K562 (cell line): ENCODE measurements around the gene DCAF17. TPM values are rescaled to one million over a fixed set of nuclear protein-coding genes. Genes with fewer than 3 reads are reported as not detected.

Source experiments
- ARID1B ChIP-seq: fragments of 450-650 bp; IDR thresholded peaks from 2 replicates; pipeline ENCODE4 v1.6.1; 2016; ENCODE audit warnings: antibody characterized with exemption, mild to moderate bottlenecking, inconsistent platforms
- BDP1 ChIP-seq: IDR thresholded peaks from 3 replicates; pipeline ENCODE4 v1.6.1; 2011; ENCODE audit not compliant: insufficient read length, insufficient read depth
- CHD2 ChIP-seq: IDR thresholded peaks from 2 replicates; pipeline ENCODE4 v1.6.1; 2011; ENCODE audit warnings: low read depth, low read length
- ETV1 ChIP-seq: fragments of 450-650 bp; conservative IDR thresholded peaks from 2 replicates; pipeline ENCODE4 v1.6.1; 2016; ENCODE audit warnings: missing genetic modification characterization, control low read depth, low read depth, missing compliant biosample characterization
- HMGN3 ChIP-seq: IDR thresholded peaks from 2 replicates; pipeline ENCODE4 v1.6.1; 2011; ENCODE audit warnings: borderline replicate concordance, low read depth, mild to moderate bottlenecking, mixed read lengths, low read length; ENCODE audit not compliant: insufficient read length; ENCODE audit errors: extremely low read depth
- HNRNPL ChIP-seq: fragments of 200-400 bp; formaldehyde crosslinking; IDR thresholded peaks from 2 replicates; pipeline ENCODE4 v1.6.1; 2017; ENCODE audit warnings: low read depth, mild to moderate bottlenecking, low read length
- MYC ChIP-seq, 2 experiments: fragments of 250-450 bp in 1 of 2; sonication (Bioruptor Pico) in 1 of 2; IDR thresholded peaks; 2 replicates each; pipeline versions ENCODE4 v1.5.1 to v1.6.1; 2012 to 2021; ENCODE audit warnings: low read depth in 2 of 2, borderline replicate concordance in 1 of 2, improper control_type of control experiment in 1 of 2, low read length in 1 of 2, mild to moderate bottlenecking in 1 of 2, moderate library complexity in 1 of 2
- OTX1 ChIP-seq: fragments of 450-650 bp; formaldehyde crosslinking; IDR thresholded peaks from 2 replicates; pipeline ENCODE4 v1.4.0; 2022; ENCODE audit warnings: mild to moderate bottlenecking
- SAP30 ChIP-seq: fragments of 200-600 bp; sonication (generic); IDR thresholded peaks from 2 replicates; pipeline ENCODE4 v1.6.1; 2012; ENCODE audit warnings: borderline replicate concordance, low read depth, mild to moderate bottlenecking, moderate library complexity, low read length, control low read depth, inconsistent platforms; ENCODE audit not compliant: insufficient read depth, poor library complexity, severe bottlenecking
- TCFL5 ChIP-seq: fragments of 250-450 bp; sonication (Bioruptor Pico); conservative IDR thresholded peaks from 2 replicates; pipeline ENCODE4 v1.6.1; 2021; ENCODE audit warnings: mild to moderate bottlenecking, moderate library complexity, matching md5 sums
- TEAD1 ChIP-seq, 2 experiments: fragments of 450-650 bp in 1 of 2; sonication (generic) in 1 of 2; formaldehyde crosslinking; IDR thresholded peaks; 2 replicates each; pipeline versions ENCODE4 v1.4.0 to v1.8.0; 2020 to 2022; ENCODE audit warnings: mild to moderate bottlenecking in 2 of 2, missing genetic modification reagents in 1 of 2
- ZFX ChIP-seq: sonication (generic); formaldehyde crosslinking; IDR thresholded peaks from 2 replicates; pipeline ENCODE4 v1.8.0; 2022; ENCODE audit warnings: mild to moderate bottlenecking, missing genetic modification reagents, moderate library complexity
- ZNF197 ChIP-seq: fragments of 200-800 bp; sonication (Bioruptor generic); IDR thresholded peaks from 2 replicates; pipeline ENCODE4 v1.6.1; 2016; ENCODE audit warnings: low read depth, missing genetic modification characterization, missing compliant biosample characterization
- ZNF395 ChIP-seq: fragments of 200-800 bp; sonication (Bioruptor generic); IDR thresholded peaks from 2 replicates; pipeline ENCODE4 v1.6.1; 2017; ENCODE audit warnings: missing genetic modification characterization, missing compliant biosample characterization
- polyA plus RNA-seq, 8 experiments: library from polyadenylated mRNA; depleted of rRNA in 4 of 8; stranded (reverse) in 5 of 8; unstranded in 3 of 8; fragments of >200 nt; fragmentation: Nextera tagmentation in 2 of 8; fragmentation: Illumina TruSeq in 1 of 8; extraction: Ambion mirVana in 2 of 8; extraction: Trizol in 1 of 8; gene quantifications; 2 replicates each; pipeline versions ENCODE4 v1.2.1 to v1.2.3, GENCODE V29; 2011 to 2014; ENCODE audit warnings: inconsistent platforms in 1 of 8, missing spikeins in 1 of 8
- total RNA-seq, 7 experiments: library from RNA; depleted of rRNA in 6 of 7; stranded (reverse); fragments of >200 nt in 6 of 7; fragmentation: Illumina TruSeq in 2 of 7; extraction: Trizol in 2 of 7; gene quantifications; 2 replicates each; pipeline versions ENCODE4 v1.2.1 to v1.2.3, GENCODE V29; 2011 to 2021; ENCODE audit warnings: low replicate concordance in 1 of 7
- TF ChIP-seq, protein P1 (sequence below): fragments of 250-450 bp; sonication (Bioruptor Pico); IDR thresholded peaks from 2 replicates; pipeline ENCODE4 v1.9.0; 2021; ENCODE audit warnings: mild to moderate bottlenecking
- TF ChIP-seq, protein P2 (sequence below), 2 experiments: fragments of 200-800 bp in 1 of 2; sonication (Bioruptor generic) in 1 of 2; sonication (generic) in 1 of 2; formaldehyde crosslinking in 1 of 2; IDR thresholded peaks in 1 of 2; conservative IDR thresholded peaks in 1 of 2; 2 replicates each; pipeline versions ENCODE4 v1.5.0 to v1.6.1; 2016 to 2020; ENCODE audit warnings: missing compliant biosample characterization in 1 of 2, missing genetic modification characterization in 1 of 2, missing genetic modification reagents in 1 of 2
- TF ChIP-seq, protein P3 (sequence below), 3 experiments: IDR thresholded peaks in 2 of 3; conservative IDR thresholded peaks in 1 of 3; 2 replicates each; pipeline ENCODE4 v1.5.1; 2011 to 2012; ENCODE audit warnings: low read length in 3 of 3, mild to moderate bottlenecking in 3 of 3, control low read depth in 2 of 3, improper control_type of control experiment in 1 of 3, inconsistent platforms in 1 of 3, low read depth in 1 of 3, mixed read lengths in 1 of 3, moderate library complexity in 1 of 3; ENCODE audit not compliant: insufficient read depth in 2 of 3

Gene DCAF17
- total and polyA plus RNA-seq, 9 of the 15 experiments (the other 6 are each of a cell fraction or from before 2014, with no cell fraction given): 10.0 to 38.5 (median 27.1) TPM

DNA sequence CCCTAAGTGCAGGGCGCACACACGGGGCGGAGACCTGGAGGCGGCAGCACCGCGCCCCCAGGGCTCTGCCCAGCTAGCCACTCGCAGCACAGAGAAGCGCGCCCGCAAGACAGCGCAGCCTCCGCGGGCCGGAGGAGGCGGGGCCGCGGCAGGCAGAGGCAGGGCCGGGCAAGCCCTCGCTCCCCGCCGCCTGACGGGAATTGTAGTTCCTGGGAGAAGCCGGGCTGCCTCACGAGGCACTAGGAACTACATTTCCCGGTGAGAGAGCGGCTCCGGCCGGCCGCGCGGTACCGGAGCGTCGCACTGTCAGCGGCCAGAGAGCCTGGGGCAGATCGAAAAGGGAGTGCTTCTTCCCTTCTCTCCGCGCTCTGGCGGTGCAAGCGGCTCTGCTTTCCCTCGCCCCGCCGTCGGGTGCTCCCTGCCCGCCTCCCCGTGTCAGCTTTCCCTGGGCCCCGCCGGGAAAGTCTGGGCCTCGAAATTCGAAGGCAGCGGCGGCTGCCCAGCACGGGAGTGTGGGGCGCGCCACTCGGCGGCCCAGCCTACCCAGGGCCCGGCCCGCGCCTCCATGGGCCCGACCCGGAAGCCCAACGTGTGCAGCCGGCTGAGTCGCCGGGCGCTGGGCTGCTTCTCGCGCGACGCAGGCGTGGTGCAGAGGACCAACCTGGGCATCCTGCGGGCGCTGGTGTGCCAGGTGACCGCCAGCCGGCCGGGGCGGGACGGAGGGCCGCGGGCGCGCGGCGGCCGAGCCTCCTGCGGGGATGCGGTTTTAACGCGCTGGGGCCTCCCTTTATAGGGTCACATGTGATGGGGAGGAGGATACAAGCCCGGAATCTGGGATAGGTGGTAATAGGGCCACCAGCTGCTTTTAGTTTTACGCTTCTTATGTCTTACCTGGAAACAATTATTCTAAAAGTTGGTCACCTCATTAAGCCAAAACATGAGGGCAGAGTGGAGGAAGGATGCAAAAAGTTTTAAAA, at the start of gene DCAF17 (continued):
- peak; percentile 96 for TF ChIP-seq HMGN3
- TF ChIP-seq, protein P1, sequence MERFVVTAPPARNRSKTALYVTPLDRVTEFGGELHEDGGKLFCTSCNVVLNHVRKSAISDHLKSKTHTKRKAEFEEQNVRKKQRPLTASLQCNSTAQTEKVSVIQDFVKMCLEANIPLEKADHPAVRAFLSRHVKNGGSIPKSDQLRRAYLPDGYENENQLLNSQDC (CRISPR knock-in tag): peak; percentile 62; the same call in 1 of the 2 replicates
- peak; percentile 39; the same call in 1 of the 2 replicates for TF ChIP-seq ETV1
- TF ChIP-seq CHD2: peak; percentile 70
- peak; percentile 52; the same call in 1 of the 2 replicates for TF ChIP-seq TCFL5 (CRISPR knock-in tag)
- TF ChIP-seq, protein P2, sequence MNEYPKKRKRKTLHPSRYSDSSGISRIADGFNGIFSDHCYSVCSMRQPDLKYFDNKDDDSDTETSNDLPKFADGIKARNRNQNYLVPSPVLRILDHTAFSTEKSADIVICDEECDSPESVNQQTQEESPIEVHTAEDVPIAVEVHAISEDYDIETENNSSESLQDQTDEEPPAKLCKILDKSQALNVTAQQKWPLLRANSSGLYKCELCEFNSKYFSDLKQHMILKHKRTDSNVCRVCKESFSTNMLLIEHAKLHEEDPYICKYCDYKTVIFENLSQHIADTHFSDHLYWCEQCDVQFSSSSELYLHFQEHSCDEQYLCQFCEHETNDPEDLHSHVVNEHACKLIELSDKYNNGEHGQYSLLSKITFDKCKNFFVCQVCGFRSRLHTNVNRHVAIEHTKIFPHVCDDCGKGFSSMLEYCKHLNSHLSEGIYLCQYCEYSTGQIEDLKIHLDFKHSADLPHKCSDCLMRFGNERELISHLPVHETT (CRISPR knock-in tag; conservative IDR thresholded peaks at IDR 0.05 in 1 of 2, IDR thresholded peaks at IDR 0.05 in 1 of 2): peak in 1 of 2 experiments; percentile 99; a peak in 2 of 4 replicates
- TF ChIP-seq, protein P3, sequence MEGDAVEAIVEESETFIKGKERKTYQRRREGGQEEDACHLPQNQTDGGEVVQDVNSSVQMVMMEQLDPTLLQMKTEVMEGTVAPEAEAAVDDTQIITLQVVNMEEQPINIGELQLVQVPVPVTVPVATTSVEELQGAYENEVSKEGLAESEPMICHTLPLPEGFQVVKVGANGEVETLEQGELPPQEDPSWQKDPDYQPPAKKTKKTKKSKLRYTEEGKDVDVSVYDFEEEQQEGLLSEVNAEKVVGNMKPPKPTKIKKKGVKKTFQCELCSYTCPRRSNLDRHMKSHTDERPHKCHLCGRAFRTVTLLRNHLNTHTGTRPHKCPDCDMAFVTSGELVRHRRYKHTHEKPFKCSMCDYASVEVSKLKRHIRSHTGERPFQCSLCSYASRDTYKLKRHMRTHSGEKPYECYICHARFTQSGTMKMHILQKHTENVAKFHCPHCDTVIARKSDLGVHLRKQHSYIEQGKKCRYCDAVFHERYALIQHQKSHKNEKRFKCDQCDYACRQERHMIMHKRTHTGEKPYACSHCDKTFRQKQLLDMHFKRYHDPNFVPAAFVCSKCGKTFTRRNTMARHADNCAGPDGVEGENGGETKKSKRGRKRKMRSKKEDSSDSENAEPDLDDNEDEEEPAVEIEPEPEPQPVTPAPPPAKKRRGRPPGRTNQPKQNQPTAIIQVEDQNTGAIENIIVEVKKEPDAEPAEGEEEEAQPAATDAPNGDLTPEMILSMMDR (IDR thresholded peaks at IDR 0.05 in 2 of 3, conservative IDR thresholded peaks at IDR 0.05 in 1 of 3; ENCODE audit: insufficient read depth in 2 of 3, low read depth in 1 of 3, low read length in 3 of 3): 0 out of 6 replicates have a peak, but pooled peaks of 1 of the 3 experiments have one; percentile 8
- TF ChIP-seq BDP1: no peak
- TF ChIP-seq ZNF197 (CRISPR knock-in tag): 0 out of 2 replicates have a peak, but pooled peaks have one; percentile 64
- peak; percentile 81 for TF ChIP-seq SAP30
- TF ChIP-seq ARID1B: no peak
- TF ChIP-seq HNRNPL: peak; percentile 97
- peak; percentile 54; the same call in 1 of the 2 replicates for TF ChIP-seq ZNF395
- TF ChIP-seq MYC (IDR thresholded peaks at IDR 0.05; ENCODE audit: low read depth, low read length): peak; percentile 96
- TF ChIP-seq MYC (CRISPR knock-in tag; IDR thresholded peaks at IDR 0.05; ENCODE audit: borderline replicate concordance, low read depth): peak; percentile 94
- peak; percentile 93 for TF ChIP-seq OTX1 (CRISPR knock-in tag)
- peak in 1 of 2 experiments; percentile 90; a peak in 3 of 4 replicates for TF ChIP-seq TEAD1 (CRISPR knock-in tag; IDR thresholded peaks at IDR 0.05)
- peak; percentile 100 for TF ChIP-seq ZFX (CRISPR knock-in tag)
